ENCODE measurements around the gene UBE2M.
"Not testable (repeated sequence)": the region's sequence is repeated elsewhere in the genome, so short reads cannot be mapped to it uniquely, and the experiment has no call there.

Gene UBE2M

DNA sequence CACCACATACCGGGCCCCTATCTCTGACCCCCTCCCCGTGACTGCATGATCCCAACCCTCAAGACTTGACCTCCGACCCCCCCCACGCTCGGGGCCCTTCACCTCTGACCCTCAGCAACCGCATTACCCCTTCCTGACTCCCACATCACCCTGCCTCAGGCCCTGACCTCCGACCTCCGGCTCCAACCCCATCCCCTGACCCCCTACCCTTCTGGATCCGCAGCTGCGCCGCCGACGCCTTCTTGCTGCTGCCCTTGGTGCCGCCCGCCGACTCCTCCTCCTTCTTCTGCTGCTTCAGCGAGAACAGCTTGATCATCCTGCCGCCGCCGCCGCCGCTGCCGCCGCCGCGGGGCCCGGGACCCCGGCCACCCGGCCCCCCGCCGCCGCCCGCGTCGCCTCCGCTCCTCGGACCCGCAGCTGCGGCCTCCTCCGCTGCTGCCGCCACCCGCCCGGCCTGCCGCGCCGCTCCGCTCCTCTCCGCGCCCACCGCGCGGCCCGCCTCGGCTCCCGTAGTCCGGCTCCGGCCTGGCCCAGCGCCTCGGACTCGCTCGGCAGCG lies at the start of gene UBE2M:
UBE2M (minus strand) TSS at position 546 of the 557 bp plus-strand sequence; CDS start at position 316, 230 bp downstream.
- DNase-seq, result no peak

- DNase-seq, result not testable (repeated sequence)
Observed at GRCh38 chr19:58607213-58607612, 48.8 kb upstream of the UBE2M start.

- DNase-seq, result not testable (repeated sequence)
Observed at GRCh38 chr19:58606251-58606896, 48.0 kb upstream of the UBE2M start.

DNA sequence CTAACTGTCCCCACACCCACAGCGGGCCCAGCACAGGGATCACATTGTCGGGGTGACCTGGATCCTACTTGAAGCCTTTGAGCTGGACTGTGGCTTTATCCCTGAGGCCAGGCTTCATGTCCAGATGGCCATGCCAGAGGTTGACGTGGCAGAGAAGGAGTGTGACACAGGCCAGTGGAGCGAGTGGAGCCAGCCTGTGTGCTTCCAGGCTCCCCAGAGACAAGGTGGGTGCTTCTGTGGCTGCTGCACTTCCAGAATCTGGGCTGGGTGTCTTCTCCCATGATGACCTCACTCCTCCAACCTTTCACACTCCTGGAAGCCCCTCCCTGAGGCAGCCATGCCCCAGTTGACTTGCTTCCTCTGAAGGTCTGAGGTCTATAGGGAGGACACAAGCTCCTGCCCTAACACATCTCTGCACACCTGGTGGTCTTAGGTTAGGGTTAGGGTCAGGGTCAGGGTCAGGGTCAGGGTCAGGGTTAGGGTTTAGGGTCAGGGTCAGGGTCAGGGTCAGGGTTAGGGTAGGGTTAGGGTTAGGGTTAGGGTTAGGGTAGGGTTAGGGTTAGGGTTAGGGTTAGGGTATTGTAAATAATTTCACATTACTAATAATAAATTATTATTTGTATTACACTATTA lies 27.8 kb upstream of the UBE2M start:
- DNase-seq, result no peak

GRCh38 chr19:58585442-58586132 lies 27.2 kb upstream of the UBE2M start:
- DNase-seq, result no peak

DNA sequence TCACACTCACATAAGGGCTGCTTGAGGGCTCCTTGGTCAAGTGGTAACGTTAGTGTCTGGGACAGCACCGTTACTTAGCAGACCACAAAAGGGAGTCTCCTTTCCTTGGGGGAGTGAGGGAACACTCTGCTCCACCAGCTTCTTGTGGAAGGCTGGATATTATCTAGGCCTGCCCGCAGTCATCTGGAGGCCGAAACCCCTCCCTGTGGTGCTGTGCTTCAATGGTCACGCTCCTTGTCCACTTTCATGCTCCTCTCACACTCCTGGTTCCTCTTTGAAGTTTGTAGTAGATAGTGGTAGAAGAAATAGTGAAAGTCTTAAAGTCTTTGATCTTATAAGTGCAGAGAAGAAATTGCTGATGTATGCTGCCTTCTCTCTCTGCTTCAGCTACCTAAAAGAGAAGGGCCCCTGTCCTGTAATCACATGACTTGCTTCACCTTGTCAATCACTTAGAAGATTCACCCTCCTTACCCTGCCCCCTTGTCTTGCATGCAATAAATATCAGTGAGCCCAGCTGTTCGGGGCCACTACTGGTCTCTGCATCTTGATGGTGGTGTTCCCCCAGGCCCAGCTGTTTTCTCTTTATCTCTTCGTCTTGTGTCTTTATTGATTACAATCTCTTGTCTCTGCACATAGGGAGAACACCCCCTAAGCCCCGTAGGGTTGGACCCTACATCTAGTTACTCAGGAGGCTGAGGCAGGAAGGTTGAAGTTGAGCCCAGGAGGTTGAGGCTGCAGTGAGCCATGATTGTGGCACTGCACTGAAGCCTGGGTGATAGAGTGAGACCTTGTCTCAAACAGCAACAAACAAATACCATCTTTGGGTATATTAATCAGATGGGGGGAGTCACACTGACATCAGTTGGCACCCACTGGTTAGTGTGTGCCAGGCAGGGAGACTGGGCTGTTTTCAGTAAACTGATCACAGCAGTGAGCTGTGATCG lies 26.4 kb upstream of the UBE2M start:
- no peak for DNase-seq

DNA sequence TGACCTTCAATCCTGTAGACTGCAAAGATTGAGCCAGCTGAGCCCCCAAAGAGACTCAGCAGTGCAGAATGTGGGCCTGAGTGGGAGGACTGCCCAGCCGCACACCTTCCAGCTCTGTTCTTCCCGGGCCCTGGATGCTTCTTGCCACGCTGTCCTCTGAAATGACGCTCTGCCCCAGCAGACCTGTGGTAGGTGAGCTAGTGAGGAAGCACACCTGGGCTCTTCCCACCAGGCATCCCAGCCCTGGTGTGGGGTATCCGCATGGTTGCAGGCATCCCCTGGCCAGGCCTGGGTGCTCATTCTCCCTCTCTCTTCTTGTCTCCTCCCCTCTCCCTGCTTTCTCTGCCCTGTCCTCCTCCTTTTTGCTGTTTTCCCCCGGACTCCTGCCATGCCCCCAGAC lies 24.6 kb upstream of the UBE2M start:
- no peak for DNase-seq

DNA sequence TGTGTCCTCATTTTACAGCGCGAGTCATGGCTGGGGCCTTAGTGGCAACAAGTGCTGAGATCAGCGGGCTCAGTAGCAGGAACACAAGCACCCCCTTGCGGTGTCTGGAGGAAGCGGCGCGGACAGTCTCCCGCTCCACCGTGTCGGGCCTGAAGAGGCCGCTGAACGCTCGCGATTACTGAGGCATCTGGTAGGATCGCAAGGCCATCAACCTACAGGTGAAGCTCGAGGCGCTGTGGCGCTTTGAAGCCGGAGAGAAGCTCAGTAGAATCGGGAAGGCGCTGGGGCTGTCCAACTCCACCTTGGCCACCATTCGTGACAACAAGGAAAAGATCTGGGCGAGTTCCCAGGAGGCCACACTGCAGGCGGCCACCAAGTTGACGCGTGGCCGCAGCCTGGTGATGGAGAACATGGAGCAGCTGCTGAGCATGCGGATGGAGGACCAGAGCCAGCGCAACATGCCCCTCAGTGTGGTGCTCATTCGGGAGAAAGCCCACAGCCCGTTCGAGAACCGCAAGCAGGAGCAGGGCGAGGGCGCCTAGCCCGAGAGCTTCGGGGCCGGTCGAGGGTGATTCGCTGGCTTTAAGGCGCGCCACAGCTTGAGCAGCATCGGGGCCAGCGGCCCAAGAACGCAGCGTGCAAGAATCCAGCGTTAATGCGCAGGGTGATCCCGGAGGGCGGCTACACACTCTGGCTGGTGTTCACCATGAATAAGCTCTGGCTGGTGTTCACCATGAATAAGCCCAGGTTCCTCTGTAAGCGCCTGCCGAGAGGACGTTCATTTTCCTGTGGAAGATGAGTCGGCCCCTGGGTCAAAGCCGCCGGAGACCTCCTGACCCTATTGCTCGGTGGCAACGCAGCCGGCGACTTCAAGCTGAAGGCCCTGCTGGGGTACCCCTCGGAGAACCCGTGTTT lies 23.1 kb upstream of the UBE2M start:
- DNase-seq, result no peak

DNA sequence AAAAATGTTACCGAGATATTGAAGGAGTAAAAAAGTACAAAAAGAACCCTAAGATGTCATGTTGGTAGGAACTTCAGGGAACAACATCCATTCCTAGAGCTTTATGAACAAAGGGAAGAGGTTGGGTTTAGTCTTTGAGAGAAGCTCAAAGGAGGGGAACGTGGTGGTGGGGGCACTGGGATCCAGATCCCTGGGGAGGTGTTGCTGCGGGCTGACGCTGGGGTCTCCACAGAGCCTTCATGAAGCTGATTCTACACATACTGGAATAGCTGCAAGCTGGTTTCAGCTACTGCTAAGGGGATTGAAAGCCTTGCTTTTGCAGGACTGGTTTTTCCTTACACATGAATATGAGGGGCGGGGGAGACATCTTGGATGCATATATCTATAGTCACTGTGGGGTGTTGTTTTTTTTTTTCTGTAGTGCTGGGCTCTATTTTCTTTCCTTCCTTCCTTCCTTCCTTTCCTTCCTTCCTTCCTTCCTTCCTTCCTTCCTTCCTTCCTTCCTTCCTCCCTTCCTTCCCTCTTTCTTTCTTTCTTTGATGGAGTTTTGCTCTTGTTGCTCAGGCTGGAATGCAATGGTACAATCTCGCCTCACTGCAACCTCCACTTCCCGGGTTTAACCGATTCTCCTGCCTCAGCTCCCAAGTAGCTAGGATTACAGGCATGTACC lies 21.2 kb upstream of the UBE2M start:
- DNase-seq, result no peak

- DNase-seq, result no peak
Observed at GRCh38 chr19:58578012-58578925, 19.9 kb upstream of the UBE2M start.

DNA sequence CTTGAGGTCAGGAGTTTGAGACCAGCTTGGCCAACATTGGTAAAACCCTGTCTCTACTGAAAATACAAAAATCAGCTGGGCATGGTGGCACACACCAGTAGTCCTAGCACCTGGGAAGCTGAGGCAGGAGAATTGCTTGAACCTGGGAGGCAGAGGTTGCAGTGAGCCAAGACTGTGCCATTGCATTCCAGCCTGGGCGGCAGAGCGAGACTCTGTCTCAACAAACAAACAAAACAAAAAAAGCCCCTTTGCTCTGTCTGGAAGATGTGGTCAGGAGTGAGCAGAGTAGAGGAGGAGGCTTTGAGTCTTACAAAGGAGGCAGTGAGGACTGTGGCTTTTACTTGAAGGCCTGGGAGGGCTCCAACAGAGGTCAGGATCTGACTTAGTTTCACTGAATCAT lies 19.2 kb upstream of the UBE2M start:
- not testable (repeated sequence) for DNase-seq

GRCh38 chr19:58575183-58576041 lies 17.0 kb upstream of the UBE2M start:
- no peak for DNase-seq

GRCh38 chr19:58573658-58574164 lies 15.3 kb upstream of the UBE2M start:
- DNase-seq, result no peak

- DNase-seq, result no peak
Observed at GRCh38 chr19:58572818-58573657, 14.6 kb upstream of the UBE2M start, which contains the start of gene MZF1. TSS of gene MZF1 (minus strand) at chr19:58573335. CDS start at chr19:58571389, 1,946 bp downstream.

DNA sequence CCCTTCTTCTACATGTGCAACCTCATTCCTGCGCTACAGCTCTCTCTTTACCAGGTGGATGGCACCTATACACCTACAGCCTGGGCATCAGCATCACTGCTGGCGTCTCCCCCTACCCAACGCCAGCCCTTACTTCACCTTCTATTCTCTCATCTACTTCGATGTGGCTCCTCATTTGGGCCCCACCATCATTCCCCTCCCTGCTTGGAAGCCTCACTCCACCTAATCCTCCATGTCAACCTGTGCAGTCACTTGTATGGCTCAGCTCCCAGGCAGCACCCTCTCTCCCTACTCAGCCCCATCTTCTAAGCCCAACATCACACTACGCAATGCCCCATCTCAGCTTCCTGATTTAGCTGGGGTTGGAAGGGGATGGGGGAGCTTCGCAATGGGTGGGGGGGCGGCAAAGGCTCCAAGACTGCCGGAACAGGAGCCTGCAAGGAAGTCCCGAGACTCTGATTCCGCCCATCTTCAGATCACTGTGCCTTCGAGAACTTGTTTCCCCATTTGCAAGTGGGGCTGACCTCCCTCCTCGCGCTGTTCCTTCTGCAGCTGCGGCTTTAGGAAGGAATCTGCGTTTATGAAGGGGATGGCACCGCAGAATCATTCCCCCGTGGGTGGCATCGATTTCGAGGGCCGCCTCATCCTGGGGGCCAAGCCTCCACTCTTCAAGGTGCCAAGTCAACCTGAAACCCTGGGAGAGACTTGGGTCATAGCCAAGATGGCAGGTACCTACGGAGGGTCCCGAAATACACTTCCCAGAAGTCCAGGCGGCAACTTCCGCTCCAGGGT lies 13.8 kb upstream of the UBE2M start:
- DNase-seq, result no peak

- no peak for DNase-seq
Observed at GRCh38 chr19:58571575-58571947, 13.2 kb upstream of the UBE2M start.
